BE2C (cell line): ENCODE measurements around the gene C7orf57.
"Not testable (repeated sequence)": the region's sequence is repeated elsewhere in the genome, so short reads cannot be mapped to it uniquely, and the experiment has no call there.

Experiments used
- DNase-seq: peaks from one replicate; pipeline ENCODE4 v3.0.0-alpha.2; 2020
- H3K27me3 ChIP-seq: fragments of 250-450 bp; sonication (Bioruptor Pico); 2 replicates; pipeline ENCODE4 v1.5.1; 2020; ENCODE audit warnings: mild to moderate bottlenecking
- H3K36me3 ChIP-seq: fragments of 250-450 bp; sonication (Bioruptor Pico); 2 replicates; pipeline ENCODE4 v1.5.1; 2020; ENCODE audit warnings: mild to moderate bottlenecking
- H3K4me1 ChIP-seq: fragments of 250-450 bp; sonication (Bioruptor Pico); 2 replicates; pipeline ENCODE4 v1.5.1; 2020
- H3K4me3 ChIP-seq: 2 replicates; pipeline ENCODE4 v1.5.1; 2011; ENCODE audit warnings: low read depth, low read length
- H3K9me3 ChIP-seq: fragments of 250-450 bp; sonication (Bioruptor Pico); 2 replicates; pipeline ENCODE4 v1.5.1; 2020
- CTCF ChIP-seq: IDR thresholded peaks from 2 replicates; pipeline ENCODE4 v1.5.1; 2012; ENCODE audit warnings: mild to moderate bottlenecking, low read depth, low read length

C7orf57 gene

GRCh38 chr7:47992446-47992845 lies 42.9 kb upstream of the C7orf57 start:
- TF ChIP-seq CTCF: no peak
- no peaks in the 10 kb centered on the region for H3K9me3 ChIP-seq
- H3K27me3 ChIP-seq: no peaks in the 10 kb centered on the region
- H3K4me3 ChIP-seq: no peak overlapping the region
- H3K36me3 ChIP-seq: no peaks in the 10 kb centered on the region
- no peak for DNase-seq
- no peaks in the 10 kb centered on the region for H3K4me1 ChIP-seq

GRCh38 chr7:47999413-47999812 lies 35.9 kb upstream of the C7orf57 start:
- H3K4me1 ChIP-seq: no peaks in the 10 kb centered on the region
- no peak overlapping the region for H3K4me3 ChIP-seq
- no peak for TF ChIP-seq CTCF
- no peaks in the 10 kb centered on the region; the same call in 1 of the 2 replicates for H3K9me3 ChIP-seq
- DNase-seq: no peak
- H3K27me3 ChIP-seq: no peaks in the 10 kb centered on the region
- H3K36me3 ChIP-seq: no peaks in the 10 kb centered on the region

DNA sequence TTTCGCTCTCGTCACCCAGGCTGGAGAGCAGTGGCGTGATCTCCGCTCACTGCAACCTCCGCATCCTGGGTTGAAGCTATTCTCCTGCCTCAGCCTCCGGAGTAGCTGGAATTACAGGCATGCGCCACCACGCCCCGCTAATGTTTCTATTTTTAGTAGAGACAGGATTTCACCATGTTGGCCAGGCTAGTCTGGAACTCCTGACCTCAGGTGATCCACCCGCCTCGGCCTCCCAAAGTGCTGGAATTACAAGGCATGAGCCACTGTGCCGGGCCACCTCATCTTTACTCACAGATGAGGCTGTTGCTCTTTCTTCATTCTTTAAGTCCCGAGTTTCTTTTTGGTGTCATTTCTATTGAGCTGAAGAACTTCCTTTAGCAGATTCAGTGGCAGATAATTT lies 35.2 kb upstream of the C7orf57 start:
- H3K27me3 ChIP-seq, DNase-seq, H3K36me3 ChIP-seq, H3K4me3 ChIP-seq, H3K9me3 ChIP-seq, H3K4me1 ChIP-seq: not testable (repeated sequence)

DNA sequence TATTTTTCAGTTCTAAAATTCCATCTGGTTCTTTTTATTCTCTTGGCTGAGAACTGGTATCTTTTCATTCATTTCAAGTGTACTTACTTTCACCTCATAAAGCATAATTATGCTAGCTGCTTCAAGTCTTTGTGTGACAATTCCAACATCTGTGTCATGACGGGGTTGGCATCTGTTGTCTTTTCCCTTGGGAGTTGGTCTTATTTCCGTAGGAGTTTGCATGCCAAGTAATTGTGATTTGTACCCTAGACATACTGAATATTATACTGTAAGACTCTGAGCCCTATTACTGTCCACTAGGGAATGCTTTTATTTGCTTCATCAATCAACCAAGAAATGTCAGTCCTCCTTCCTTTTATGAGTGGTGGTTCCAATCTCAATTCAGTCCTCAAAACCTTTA lies 31.3 kb upstream of the C7orf57 start:
- Histone ChIP-seq H3K9me3 (no peaks in the 10 kb centered on the region), H3K4me1 (no peaks in the 10 kb centered on the region), H3K27me3 (no peaks in the 10 kb centered on the region), H3K36me3 (no peaks in the 10 kb centered on the region), H3K4me3 (no peak overlapping the region)
- no peak for TF ChIP-seq CTCF
- no peak for DNase-seq

DNA sequence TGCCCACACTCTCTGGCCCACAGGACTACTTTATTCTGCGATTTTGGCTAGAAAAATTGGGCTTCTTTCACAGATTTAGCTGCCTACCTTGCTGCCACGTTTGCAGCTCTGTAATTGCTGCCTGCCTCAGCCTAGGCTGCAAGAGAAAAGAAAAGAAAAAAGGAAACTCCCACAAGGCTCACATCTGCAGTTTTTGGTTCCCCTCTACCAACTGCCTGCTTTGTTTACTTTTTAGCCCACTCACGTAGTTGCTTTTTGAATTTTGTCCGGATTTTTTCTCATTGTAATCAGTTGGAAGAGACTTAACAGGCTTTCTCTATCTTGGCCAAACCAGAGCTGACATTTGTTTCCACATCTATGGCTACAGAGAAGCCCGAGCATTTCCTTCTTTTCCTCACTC lies 30.7 kb upstream of the C7orf57 start:
- no peaks in the 10 kb centered on the region for H3K9me3 ChIP-seq
- no peaks in the 10 kb centered on the region for H3K4me1 ChIP-seq
- H3K36me3 ChIP-seq: no peaks in the 10 kb centered on the region
- no peak for TF ChIP-seq CTCF
- H3K4me3 ChIP-seq: no peak overlapping the region
- no peaks in the 10 kb centered on the region for H3K27me3 ChIP-seq
- DNase-seq: no peak

DNA sequence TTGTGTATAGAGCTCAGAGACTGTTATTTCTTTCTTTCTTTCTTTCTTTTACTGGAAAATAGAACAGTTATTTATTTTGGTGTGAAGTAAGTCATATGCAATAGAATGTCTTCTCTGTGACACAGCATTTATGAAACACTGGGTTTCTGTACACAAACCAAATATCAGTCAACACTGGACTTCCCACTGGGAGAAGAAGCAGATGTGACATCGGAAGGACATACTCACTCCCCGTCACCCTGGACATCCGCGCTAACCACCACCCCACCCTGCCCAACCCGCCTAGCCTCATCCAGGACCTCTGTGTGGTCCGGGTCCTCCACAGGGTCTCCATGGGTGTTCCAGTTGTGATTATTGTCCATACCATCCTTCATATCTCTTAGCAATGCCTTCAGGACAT lies 28.5 kb upstream of the C7orf57 start:
- Histone ChIP-seq H3K36me3 (no peaks in the 10 kb centered on the region), H3K27me3 (no peaks in the 10 kb centered on the region), H3K9me3 (no peaks in the 10 kb centered on the region), H3K4me1 (no peaks in the 10 kb centered on the region), H3K4me3 (no peak overlapping the region)
- no peak for DNase-seq
- TF ChIP-seq CTCF: no peak

DNA sequence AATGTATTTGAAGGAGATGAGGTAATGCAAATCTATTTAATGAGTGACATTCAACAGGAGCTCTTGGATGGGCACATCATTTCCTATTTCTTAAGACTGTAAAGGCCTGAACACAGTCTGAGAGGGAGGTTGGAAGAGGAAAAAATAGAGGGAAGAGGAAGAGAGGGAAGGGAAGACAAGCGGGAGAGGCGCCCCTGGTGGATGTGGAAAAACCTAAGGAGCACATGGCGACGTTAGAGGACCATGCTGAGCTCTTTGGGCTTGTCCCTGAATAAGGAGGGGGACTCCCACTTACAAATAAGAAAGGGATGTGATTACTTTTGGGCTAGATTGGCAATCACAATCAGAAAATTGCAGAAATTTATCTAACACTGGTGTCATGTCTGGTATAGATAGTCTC lies 26.1 kb upstream of the C7orf57 start:
- Histone ChIP-seq H3K36me3 (no peaks in the 10 kb centered on the region), H3K4me3 (no peak overlapping the region), H3K4me1 (no peaks in the 10 kb centered on the region), H3K27me3 (no peaks in the 10 kb centered on the region), H3K9me3 (no peaks in the 10 kb centered on the region)
- no peak for DNase-seq
- no peak for TF ChIP-seq CTCF
